T-helper 2 cell treated with Interferon-gamma antibody and Interleukin-4, amounts not matched to agents 5 μg/mL and 100 μg/mL, for 36 hours (primary cell): ENCODE results near the gene C4BPB.
A peak's percentile ranks its signal among the peaks of the same experiment; 100 is the strongest.

ENCODE experiments used
- DNase-seq: peaks from one replicate; pipeline ENCODE4 v3.0.0; 2021; ENCODE audit warnings: low spot score
- H3K27ac Mint-ChIP-seq: one replicate; pipeline ENCODE4 v1.8.0; 2021; ENCODE audit warnings: mild to moderate bottlenecking, mixed read lengths
- H3K27me3 Mint-ChIP-seq: one replicate; pipeline ENCODE4 v1.8.0; 2021; ENCODE audit warnings: low read depth, mixed read lengths
- H3K36me3 Mint-ChIP-seq: one replicate; pipeline ENCODE4 v1.8.0; 2021; ENCODE audit warnings: low read depth, mixed read lengths
- H3K4me1 Mint-ChIP-seq: one replicate; pipeline ENCODE4 v1.8.0; 2021; ENCODE audit warnings: low read depth, mixed read lengths
- H3K4me3 Mint-ChIP-seq: one replicate; pipeline ENCODE4 v1.8.0; 2022; ENCODE audit warnings: mild to moderate bottlenecking, moderate library complexity, mixed read lengths
- H3K9me3 Mint-ChIP-seq: one replicate; pipeline ENCODE4 v1.8.0; 2021; ENCODE audit warnings: mixed read lengths

The C4BPB gene

GRCh38 chr1:207052911-207053769 lies 35.5 kb upstream of the C4BPB start, which contains the start of gene PFKFB2:
TSS of gene PFKFB2 (plus strand) at chr1:207053275. CDS start at chr1:207054718, 1,443 bp downstream.
- Mint-ChIP-seq H3K27me3 (peaks cover 9% of the 10 kb centered on the region), H3K4me3 (peak within 1 kb of the TSS; percentile 99), H3K27ac (peak within 1 kb of the TSS; percentile 87), H3K4me1 (peaks cover 36% of the 10 kb centered on the region), H3K36me3 (peaks cover 12% of the 10 kb centered on the region), H3K9me3 (no peaks in the 10 kb centered on the region)
- peak; percentile 90 for DNase-seq

- peaks cover 2% of the 10 kb centered on the region for H3K36me3 Mint-ChIP-seq
- H3K27ac Mint-ChIP-seq, result no peak overlapping the region
- H3K4me3 Mint-ChIP-seq, result peak overlapping the region; percentile 25
- no peaks in the 10 kb centered on the region for H3K9me3 Mint-ChIP-seq
- peaks cover 30% of the 10 kb centered on the region for H3K4me1 Mint-ChIP-seq
- H3K27me3 Mint-ChIP-seq, result peaks cover 9% of the 10 kb centered on the region
- DNase-seq, result no peak
Observed at GRCh38 chr1:207054491-207054890, 34.2 kb upstream of the C4BPB start.

GRCh38 chr1:207055386-207056001 lies 33.2 kb upstream of the C4BPB start:
- Mint-ChIP-seq H3K36me3 (no peaks in the 10 kb centered on the region), H3K4me3 (no peak overlapping the region), H3K4me1 (peaks cover 23% of the 10 kb centered on the region), H3K27me3 (peaks cover 9% of the 10 kb centered on the region), H3K9me3 (no peaks in the 10 kb centered on the region), H3K27ac (no peak overlapping the region)
- DNase-seq, result no peak

GRCh38 chr1:207056673-207057072 lies 32.0 kb upstream of the C4BPB start:
- Mint-ChIP-seq H3K9me3 (no peaks in the 10 kb centered on the region), H3K27me3 (peaks cover 9% of the 10 kb centered on the region), H3K4me3 (no peak overlapping the region), H3K27ac (no peak overlapping the region), H3K36me3 (no peaks in the 10 kb centered on the region), H3K4me1 (peaks cover 15% of the 10 kb centered on the region)
- DNase-seq, result no peak

GRCh38 chr1:207058252-207058651 lies 30.4 kb upstream of the C4BPB start:
- no peak for DNase-seq
- Mint-ChIP-seq H3K9me3 (no peaks in the 10 kb centered on the region), H3K36me3 (no peaks in the 10 kb centered on the region), H3K4me1 (peaks cover 5% of the 10 kb centered on the region), H3K27me3 (peaks cover 9% of the 10 kb centered on the region), H3K27ac (no peak overlapping the region), H3K4me3 (no peak overlapping the region)

- Mint-ChIP-seq H3K36me3 (no peaks in the 10 kb centered on the region), H3K4me1 (peaks cover 5% of the 10 kb centered on the region), H3K4me3 (no peak overlapping the region), H3K27me3 (peaks cover 9% of the 10 kb centered on the region), H3K27ac (no peak overlapping the region), H3K9me3 (no peaks in the 10 kb centered on the region)
- DNase-seq, result no peak
Observed at GRCh38 chr1:207058878-207059867, 29.5 kb upstream of the C4BPB start.

GRCh38 chr1:207059881-207060280 lies 28.8 kb upstream of the C4BPB start:
- H3K9me3 Mint-ChIP-seq, result no peaks in the 10 kb centered on the region

GRCh38 chr1:207060596-207060995 lies 28.1 kb upstream of the C4BPB start:
- H3K4me3 Mint-ChIP-seq, result no peak overlapping the region
- H3K4me1 Mint-ChIP-seq, result no peaks in the 10 kb centered on the region
- H3K27me3 Mint-ChIP-seq, result peaks cover 7% of the 10 kb centered on the region
- H3K27ac Mint-ChIP-seq, result no peak overlapping the region
- H3K36me3 Mint-ChIP-seq, result no peaks in the 10 kb centered on the region
- DNase-seq, result no peak
- H3K9me3 Mint-ChIP-seq, result no peaks in the 10 kb centered on the region

More at GRCh38 chr1:207059881-207060280, 28.8 kb upstream of the C4BPB start:
- Mint-ChIP-seq H3K27ac (no peak overlapping the region), H3K4me3 (no peak overlapping the region), H3K36me3 (no peaks in the 10 kb centered on the region), H3K27me3 (peaks cover 9% of the 10 kb centered on the region), H3K4me1 (peaks cover 2% of the 10 kb centered on the region)
- DNase-seq, result no peak

GRCh38 chr1:207062058-207062457 lies 26.6 kb upstream of the C4BPB start:
- H3K27ac Mint-ChIP-seq, result no peak overlapping the region
- no peak for DNase-seq
- H3K27me3 Mint-ChIP-seq, result no peaks in the 10 kb centered on the region
- H3K4me1 Mint-ChIP-seq, result no peaks in the 10 kb centered on the region
- H3K4me3 Mint-ChIP-seq, result no peak overlapping the region
- no peaks in the 10 kb centered on the region for H3K9me3 Mint-ChIP-seq
- no peaks in the 10 kb centered on the region for H3K36me3 Mint-ChIP-seq

GRCh38 chr1:207063014-207063413 lies 25.6 kb upstream of the C4BPB start:
- Mint-ChIP-seq H3K9me3 (no peaks in the 10 kb centered on the region), H3K4me1 (no peaks in the 10 kb centered on the region), H3K27ac (no peak overlapping the region), H3K4me3 (no peak overlapping the region), H3K36me3 (no peaks in the 10 kb centered on the region), H3K27me3 (no peaks in the 10 kb centered on the region)
- DNase-seq, result no peak

GRCh38 chr1:207064561-207064960 lies 24.1 kb upstream of the C4BPB start:
- H3K27me3 Mint-ChIP-seq, result peaks cover 2% of the 10 kb centered on the region
- H3K36me3 Mint-ChIP-seq, result no peaks in the 10 kb centered on the region
- no peak for DNase-seq
- no peak overlapping the region for H3K27ac Mint-ChIP-seq
- no peak overlapping the region for H3K4me3 Mint-ChIP-seq
- H3K4me1 Mint-ChIP-seq, result peaks cover 5% of the 10 kb centered on the region
- no peaks in the 10 kb centered on the region for H3K9me3 Mint-ChIP-seq

- Mint-ChIP-seq H3K9me3 (no peaks in the 10 kb centered on the region), H3K36me3 (no peaks in the 10 kb centered on the region), H3K27ac (no peak overlapping the region), H3K27me3 (peaks cover 2% of the 10 kb centered on the region), H3K4me3 (no peak overlapping the region), H3K4me1 (peaks cover 21% of the 10 kb centered on the region)
- no peak for DNase-seq
Observed at GRCh38 chr1:207067185-207067584, 21.5 kb upstream of the C4BPB start.

- H3K9me3 Mint-ChIP-seq, result no peaks in the 10 kb centered on the region
- H3K36me3 Mint-ChIP-seq, result no peaks in the 10 kb centered on the region
- H3K4me3 Mint-ChIP-seq, result no peak overlapping the region
- H3K4me1 Mint-ChIP-seq, result peaks cover 21% of the 10 kb centered on the region
- H3K27ac Mint-ChIP-seq, result no peak overlapping the region
- peaks cover 2% of the 10 kb centered on the region for H3K27me3 Mint-ChIP-seq
- DNase-seq, result no peak
Observed at GRCh38 chr1:207067665-207068064, 21.0 kb upstream of the C4BPB start.
